HCT116 (cell line): ENCODE results near the gene LRRC72.

Experiments
- CTCF ChIP-seq, 3 experiments: fragments of 200-600 bp in 1 of 3; sonication (generic) in 1 of 3; IDR thresholded peaks in 2 of 3; conservative IDR thresholded peaks in 1 of 3; 2 replicates each; pipeline ENCODE4 v1.5.1; 2012 to 2017; ENCODE audit warnings: low read depth in 2 of 3, low read length in 2 of 3, antibody characterized with exemption in 1 of 3, borderline replicate concordance in 1 of 3, control low read depth in 1 of 3, mild to moderate bottlenecking in 1 of 3, mixed read lengths in 1 of 3, mixed run types in 1 of 3, moderate library complexity in 1 of 3; ENCODE audit not compliant: insufficient read depth in 1 of 3
- EGR1 ChIP-seq: IDR thresholded peaks from 2 replicates; pipeline ENCODE4 v1.6.1; 2012; ENCODE audit warnings: low read depth
- EZH2 ChIP-seq: fragments of 200-600 bp; sonication (generic); IDR thresholded peaks from 2 replicates; pipeline ENCODE4 v1.6.1; 2017; ENCODE audit warnings: antibody characterized with exemption, mixed run types
- JUND ChIP-seq: IDR thresholded peaks from 2 replicates; pipeline ENCODE4 v1.6.1; 2012
- MAX ChIP-seq: IDR thresholded peaks from 2 replicates; pipeline ENCODE4 v1.6.1; 2012
- POLR2AphosphoS5 ChIP-seq: IDR thresholded peaks from 2 replicates; pipeline ENCODE4 v1.6.1; 2011; ENCODE audit warnings: mild to moderate bottlenecking, low read depth, low read length, moderate library complexity
- TCF7L2 ChIP-seq: IDR thresholded peaks from 2 replicates; pipeline ENCODE4 v1.7.0; 2011; ENCODE audit warnings: borderline replicate concordance, inconsistent platforms; ENCODE audit not compliant: insufficient read depth, insufficient read length; ENCODE audit errors: extremely low read depth
- YY1 ChIP-seq: IDR thresholded peaks from 2 replicates; pipeline ENCODE4 v1.6.1; 2011; ENCODE audit warnings: low read length, low read depth, moderate library complexity, mild to moderate bottlenecking; ENCODE audit not compliant: insufficient replicate concordance; ENCODE audit errors: extremely low read depth
- ZNF274 ChIP-seq: fragments of 200-500 bp; sonication (Bioruptor generic); IDR thresholded peaks from 2 replicates; pipeline ENCODE4 v1.6.1; 2014; ENCODE audit warnings: mild to moderate bottlenecking, low read depth, low read length, inconsistent platforms
- TF ChIP-seq, protein P1 (sequence below): IDR thresholded peaks from 2 replicates; pipeline ENCODE4 v1.6.1; 2011; ENCODE audit warnings: mild to moderate bottlenecking, low read length, moderate library complexity; ENCODE audit not compliant: insufficient replicate concordance; ENCODE audit errors: extremely low read depth

DNA sequence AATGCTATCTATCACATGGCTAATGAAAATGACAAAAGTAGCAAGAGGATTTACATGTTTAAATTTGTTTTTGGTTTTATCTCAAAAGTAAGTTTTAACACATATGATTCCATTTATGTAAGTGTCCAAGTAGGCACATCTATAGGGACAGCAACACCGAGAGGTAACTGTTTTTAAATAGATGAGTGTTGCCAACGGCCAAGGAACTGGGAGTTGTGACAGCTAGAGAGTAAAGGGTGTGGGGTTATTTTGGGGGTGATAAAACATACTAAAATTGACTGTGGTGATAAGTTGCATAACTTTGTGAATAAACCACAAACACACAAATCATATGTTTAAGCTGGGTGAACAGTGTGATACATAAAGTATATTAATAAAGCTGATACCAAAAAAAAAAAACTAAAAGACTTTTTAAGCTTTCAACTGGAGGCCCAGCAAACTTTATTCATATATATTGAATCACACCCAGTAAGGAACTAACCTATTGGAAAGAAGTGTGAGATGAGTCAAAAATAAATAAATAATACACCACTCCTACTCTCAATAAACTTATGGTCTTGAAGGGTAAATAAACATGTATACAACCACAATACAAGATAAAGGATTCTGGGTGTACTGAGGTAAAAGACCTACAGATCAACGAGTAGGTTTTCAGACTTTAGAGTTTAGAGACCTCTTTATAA is 33.0 kb downstream of the LRRC72 start:
- no peak for TF ChIP-seq CTCF (IDR thresholded peaks at IDR 0.05 in 2 of 3, conservative IDR thresholded peaks at IDR 0.05 in 1 of 3; ENCODE audit: borderline replicate concordance in 1 of 3, insufficient read depth in 1 of 3, low read depth in 2 of 3, low read length in 2 of 3)
- TF ChIP-seq TCF7L2: no peak
- no peak for TF ChIP-seq MAX
- TF ChIP-seq JUND: no peak
- TF ChIP-seq EZH2: no peak
- TF ChIP-seq, protein P1, sequence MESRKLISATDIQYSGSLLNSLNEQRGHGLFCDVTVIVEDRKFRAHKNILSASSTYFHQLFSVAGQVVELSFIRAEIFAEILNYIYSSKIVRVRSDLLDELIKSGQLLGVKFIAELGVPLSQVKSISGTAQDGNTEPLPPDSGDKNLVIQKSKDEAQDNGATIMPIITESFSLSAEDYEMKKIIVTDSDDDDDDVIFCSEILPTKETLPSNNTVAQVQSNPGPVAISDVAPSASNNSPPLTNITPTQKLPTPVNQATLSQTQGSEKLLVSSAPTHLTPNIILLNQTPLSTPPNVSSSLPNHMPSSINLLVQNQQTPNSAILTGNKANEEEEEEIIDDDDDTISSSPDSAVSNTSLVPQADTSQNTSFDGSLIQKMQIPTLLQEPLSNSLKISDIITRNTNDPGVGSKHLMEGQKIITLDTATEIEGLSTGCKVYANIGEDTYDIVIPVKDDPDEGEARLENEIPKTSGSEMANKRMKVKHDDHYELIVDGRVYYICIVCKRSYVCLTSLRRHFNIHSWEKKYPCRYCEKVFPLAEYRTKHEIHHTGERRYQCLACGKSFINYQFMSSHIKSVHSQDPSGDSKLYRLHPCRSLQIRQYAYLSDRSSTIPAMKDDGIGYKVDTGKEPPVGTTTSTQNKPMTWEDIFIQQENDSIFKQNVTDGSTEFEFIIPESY: no peak
- no peak for TF ChIP-seq POLR2AphosphoS5
- TF ChIP-seq YY1: no peak
- no peak for TF ChIP-seq ZNF274
- TF ChIP-seq EGR1: no peak
